Renal cortical epithelial cell (primary cell): ENCODE data around the gene ARHGAP25. TPM values are rescaled to one million over a fixed set of nuclear protein-coding genes. Genes with fewer than 3 reads are reported as not detected.

Experiments used
- DNase-seq: peaks from one replicate; pipeline ENCODE4 v3.0.0-alpha.2; 2011; ENCODE audit warnings: low read depth
- total RNA-seq: library from RNA; depleted of rRNA; stranded (reverse); fragments of >200 nt; gene quantifications from 2 replicates; pipeline ENCODE4 v1.2.3, GENCODE V29; 2014

The ARHGAP25 gene
- total RNA-seq, 1 donor from 2014 or later = 1.2 TPM

GRCh38 chr2:68829749-68830148 is 95.1 kb downstream of the ARHGAP25 start:
- no peak for DNase-seq

- DNase-seq = peak; percentile 71
Observed at GRCh38 chr2:68831686-68832232, 97.1 kb downstream of the ARHGAP25 start.

- peak; percentile 97 for DNase-seq
Observed at GRCh38 chr2:68832233-68832869, 97.7 kb downstream of the ARHGAP25 start.

- DNase-seq = no peak
Observed at GRCh38 chr2:68833162-68833561, 98.6 kb downstream of the ARHGAP25 start.

GRCh38 chr2:68834737-68835376 is 100.2 kb downstream of the ARHGAP25 start:
- DNase-seq = no peak

- no peak for DNase-seq
Observed at GRCh38 chr2:68835621-68836020, 101.0 kb downstream of the ARHGAP25 start.

- peak; percentile 16 for DNase-seq
Observed at GRCh38 chr2:68837164-68837860, 102.7 kb downstream of the ARHGAP25 start.

- peak; percentile 30 for DNase-seq
Observed at GRCh38 chr2:68837861-68838341, 103.3 kb downstream of the ARHGAP25 start.

- no peak for DNase-seq
Observed at GRCh38 chr2:68838641-68839040, 104.0 kb downstream of the ARHGAP25 start.

GRCh38 chr2:68839260-68839833 is 104.7 kb downstream of the ARHGAP25 start:
- no peak for DNase-seq

- DNase-seq = no peak
Observed at GRCh38 chr2:68845043-68845442, 110.4 kb downstream of the ARHGAP25 start.

GRCh38 chr2:68846091-68846490 is 111.5 kb downstream of the ARHGAP25 start:
- DNase-seq = no peak

GRCh38 chr2:68847751-68848150 is 113.1 kb downstream of the ARHGAP25 start:
- DNase-seq = no peak

- DNase-seq = no peak
Observed at GRCh38 chr2:68849579-68850030, 115.0 kb downstream of the ARHGAP25 start.

GRCh38 chr2:68850524-68850923 is 115.9 kb downstream of the ARHGAP25 start:
- no peak for DNase-seq

GRCh38 chr2:68853035-68853434 is 118.4 kb downstream of the ARHGAP25 start:
- DNase-seq = no peak

- no peak for DNase-seq
Observed at GRCh38 chr2:68853915-68854314, 119.3 kb downstream of the ARHGAP25 start.

- no peak for DNase-seq
Observed at GRCh38 chr2:68854476-68854875, 119.9 kb downstream of the ARHGAP25 start.

- DNase-seq = no peak
Observed at GRCh38 chr2:68855550-68855949, 120.9 kb downstream of the ARHGAP25 start.

- DNase-seq = no peak
Observed at GRCh38 chr2:68857202-68857845, 122.7 kb downstream of the ARHGAP25 start.

GRCh38 chr2:68857855-68858456 is 123.3 kb downstream of the ARHGAP25 start:
- DNase-seq = no peak
